LNCaP clone FGC (cell line): Measurements from ENCODE around the gene CEP162.
"Not testable (repeated sequence)": the region's sequence is repeated elsewhere in the genome, so short reads cannot be mapped to it uniquely, and the experiment has no call there.

Experiments used
- DNase-seq: peaks from one replicate; pipeline ENCODE4 v3.0.0-alpha.2; 2011; ENCODE audit warnings: low read depth
- H3K4me3 ChIP-seq: 2 replicates; pipeline ENCODE4 v1.5.1; 2011; ENCODE audit warnings: mild to moderate bottlenecking, low read depth, low read length, control low read depth
- CTCF ChIP-seq: IDR thresholded peaks from 2 replicates; pipeline ENCODE4 v1.5.1; 2012; ENCODE audit warnings: mild to moderate bottlenecking; ENCODE audit not compliant: control insufficient read depth, insufficient read depth; ENCODE audit errors: extremely low read depth

The CEP162 gene

GRCh38 chr6:84137051-84137375 lies 90.4 kb downstream of the CEP162 start:
- TF ChIP-seq CTCF, result no peak
- DNase-seq, result no peak
- no peak overlapping the region for H3K4me3 ChIP-seq

GRCh38 chr6:84136364-84137050 lies 90.9 kb downstream of the CEP162 start:
- no peak for TF ChIP-seq CTCF
- no peak overlapping the region for H3K4me3 ChIP-seq
- DNase-seq, result no peak

- no peak overlapping the region for H3K4me3 ChIP-seq
- no peak for DNase-seq
- no peak for TF ChIP-seq CTCF
These were observed 92.2 kb downstream of the CEP162 start for GRCh38 chr6:84135291-84135690.

GRCh38 chr6:84133385-84133784 lies 94.1 kb downstream of the CEP162 start:
- H3K4me3 ChIP-seq, DNase-seq: not testable (repeated sequence)

- DNase-seq, H3K4me3 ChIP-seq: not testable (repeated sequence)
These were observed 97.9 kb downstream of the CEP162 start for GRCh38 chr6:84129588-84129987.

- DNase-seq, result no peak
- TF ChIP-seq CTCF, result no peak
- no peak overlapping the region for H3K4me3 ChIP-seq
These were observed 104.3 kb downstream of the CEP162 start for GRCh38 chr6:84123186-84123585.

GRCh38 chr6:84119277-84119676 lies 108.2 kb downstream of the CEP162 start:
- peak; percentile 18; the same call in 1 of the 2 replicates for TF ChIP-seq CTCF
- no peak for DNase-seq
- no peak overlapping the region for H3K4me3 ChIP-seq

- TF ChIP-seq CTCF, result no peak
- no peak for DNase-seq
- H3K4me3 ChIP-seq, result no peak overlapping the region
These were observed 109.3 kb downstream of the CEP162 start for GRCh38 chr6:84118191-84118590.

- DNase-seq, H3K4me3 ChIP-seq: not testable (repeated sequence)
These were observed 112.4 kb downstream of the CEP162 start for GRCh38 chr6:84114933-84115594.

- not testable (repeated sequence) for H3K4me3 ChIP-seq, DNase-seq
These were observed 116.1 kb downstream of the CEP162 start for GRCh38 chr6:84111351-84111750.
